Endothelial cell of umbilical vein (primary cell): ENCODE measurements around the gene SYT17. TPM values are rescaled to one million over a fixed set of nuclear protein-coding genes. Genes with fewer than 3 reads are reported as not detected.

Experiments used
- BruUV-seq: library from RNA; stranded (reverse); fragments of 400-500 nt; replicated peaks from 2 replicates; lab custom pipeline; 2021; lab: Mats Ljungman, UMichigan
- CTCF ChIA-PET: fragments of 300-600, 350-600 bp; sonication (Branson Sonifier 250); formaldehyde crosslinking; loops from one replicate; lab custom pipeline; 2021; ENCODE audit warnings: antibody characterized with exemption, inconsistent platforms; lab: Charles Lee
- POLR2A ChIA-PET: fragments of 300-600, 350-600 bp; sonication (Branson Sonifier 250); formaldehyde crosslinking; loops from one replicate; lab custom pipeline; 2021; ENCODE audit warnings: antibody characterized with exemption, inconsistent platforms; lab: Charles Lee
- DNase-seq: peaks from one replicate; pipeline ENCODE4 v3.0.0-alpha.2; 2011; ENCODE audit warnings: low read depth, low spot score
- FAIRE-seq: peaks from 2 replicates; lab custom pipeline; 2011; peaks lifted over from hg19 to GRCh38; lab: Jason Lieb, UNC
- H2AFZ ChIP-seq: 2 replicates; pipeline ENCODE4 v1.6.0; 2012; ENCODE audit warnings: low read depth, low read length, control low read depth, inconsistent platforms
- H3K27ac ChIP-seq: 2 replicates; pipeline ENCODE4 v1.5.1; 2011; ENCODE audit warnings: low read depth, mild to moderate bottlenecking, control low read depth, low read length, moderate library complexity; ENCODE audit not compliant: insufficient read depth
- H3K27me3 ChIP-seq, 2 experiments: 2 replicates each; pipeline versions ENCODE4 v1.6.0 to v1.6.1; 2011; ENCODE audit warnings: low read length in 2 of 2, mixed read lengths in 1 of 2; ENCODE audit not compliant: control insufficient read depth in 2 of 2, insufficient read depth in 2 of 2
- H3K36me3 ChIP-seq, 2 experiments: 2 replicates in 1 of 2; 3 replicates in 1 of 2; pipeline ENCODE4 v1.5.1; 2011; ENCODE audit warnings: low read length in 2 of 2, mild to moderate bottlenecking in 1 of 2, moderate library complexity in 1 of 2; ENCODE audit not compliant: control insufficient read depth in 2 of 2, insufficient read depth in 2 of 2; ENCODE audit errors: extremely low read depth in 1 of 2
- H3K4me1 ChIP-seq: 3 replicates; pipeline ENCODE4 v1.5.1; 2011; ENCODE audit warnings: mild to moderate bottlenecking, low read length; ENCODE audit not compliant: control insufficient read depth, insufficient read depth; ENCODE audit errors: extremely low read depth
- H3K4me2 ChIP-seq: 2 replicates; pipeline ENCODE4 v1.6.1; 2011; ENCODE audit warnings: low read length, control low read depth, mixed read lengths; ENCODE audit not compliant: insufficient read depth
- H3K4me3 ChIP-seq, 3 experiments: fragments of 200-600 bp in 1 of 3; sonication (generic), shearing (Covaris generic) in 1 of 3; replicated peaks in 1 of 3; 2 replicates each; pipeline ENCODE4 v1.5.1; 2011 to 2016; ENCODE audit warnings: control low read depth in 3 of 3, low read length in 3 of 3, mild to moderate bottlenecking in 2 of 3, inconsistent platforms in 1 of 3, low read depth in 1 of 3, moderate library complexity in 1 of 3; ENCODE audit not compliant: insufficient read depth in 1 of 3
- H3K79me2 ChIP-seq: 2 replicates; pipeline ENCODE4 v1.6.0; 2012; ENCODE audit warnings: low read length, inconsistent platforms; ENCODE audit not compliant: control insufficient read depth, insufficient read depth
- H3K9ac ChIP-seq: replicated peaks from 2 replicates; pipeline ENCODE3; 2011; ENCODE audit warnings: low read length, control low read depth; ENCODE audit not compliant: insufficient read depth; ENCODE audit errors: extremely low read depth
- H3K9me1 ChIP-seq: replicated peaks from 3 replicates; pipeline ENCODE4 v1.6.0; 2011; ENCODE audit warnings: mild to moderate bottlenecking, low read length; ENCODE audit not compliant: control insufficient read depth, insufficient read depth; ENCODE audit errors: extremely low read depth
- H3K9me3 ChIP-seq: replicated peaks from 2 replicates; pipeline ENCODE4 v1.5.1; 2012; ENCODE audit warnings: low read length, inconsistent platforms; ENCODE audit not compliant: control insufficient read depth, insufficient read depth
- H4K20me1 ChIP-seq: replicated peaks from 2 replicates; pipeline ENCODE3; 2011; ENCODE audit warnings: mild to moderate bottlenecking, low read length; ENCODE audit not compliant: control insufficient read depth, insufficient read depth; ENCODE audit errors: extremely low read depth
- CTCF ChIP-seq, 2 donors: IDR thresholded peaks; 1 replicate in 1 of 2; 2 replicates in 1 of 2; pipeline ENCODE4 v1.5.1; 2011; ENCODE audit warnings: low read length in 2 of 2, mild to moderate bottlenecking in 2 of 2, moderate library complexity in 2 of 2, control low read depth in 1 of 2, inconsistent platforms in 1 of 2, low read depth in 1 of 2; ENCODE audit not compliant: insufficient read depth in 1 of 2; ENCODE audit errors: extremely low read depth in 1 of 2
- EZH2 ChIP-seq: IDR thresholded peaks from 2 replicates; pipeline ENCODE4 v1.6.1; 2012; ENCODE audit warnings: borderline replicate concordance, low read depth, mild to moderate bottlenecking, moderate library complexity, low read length, inconsistent platforms; ENCODE audit not compliant: severe bottlenecking
- FOS ChIP-seq: IDR thresholded peaks from 2 replicates; pipeline ENCODE4 v1.6.1; 2011; ENCODE audit warnings: mild to moderate bottlenecking, low read length, moderate library complexity, borderline replicate concordance; ENCODE audit not compliant: insufficient read depth
- GATA2 ChIP-seq: IDR thresholded peaks from 2 replicates; pipeline ENCODE4 v1.7.0; 2011; ENCODE audit warnings: low read depth, mild to moderate bottlenecking, moderate library complexity, mixed read lengths, low read length; ENCODE audit not compliant: insufficient read length, insufficient read depth
- JUN ChIP-seq: IDR thresholded peaks from 2 replicates; pipeline ENCODE4 v1.6.1; 2011; ENCODE audit warnings: borderline replicate concordance, low read depth; ENCODE audit not compliant: insufficient read length, insufficient read depth
- MAX ChIP-seq: IDR thresholded peaks from 2 replicates; pipeline ENCODE4 v1.6.1; 2011; ENCODE audit not compliant: insufficient read depth, insufficient read length
- MYC ChIP-seq: IDR thresholded peaks from one replicate; pipeline ENCODE4 v1.6.1; 2011; ENCODE audit warnings: mild to moderate bottlenecking, low read depth, low read length
- POLR2A ChIP-seq: IDR thresholded peaks from 2 replicates; pipeline ENCODE4 v1.6.1; 2012; ENCODE audit warnings: low read depth, mild to moderate bottlenecking, control low read depth, low read length
- POLR2AphosphoS5 ChIP-seq: IDR thresholded peaks from 2 replicates; pipeline ENCODE4 v1.6.1; 2012; ENCODE audit warnings: low read depth, mild to moderate bottlenecking, control low read depth, low read length, moderate library complexity; ENCODE audit not compliant: insufficient read depth
- dilution Hi-C: fragments of 300-500 bp; cut with MboI; formaldehyde crosslinking; loops from one replicate; pipeline ENCODE4 v1.15.0; 2019; ENCODE audit warnings: low sequenced_read_pairs; ENCODE audit not compliant: extremely low pct_ligation_motif_present
- intact Hi-C: fragments of 100-400 bp; cut with micrococcal nuclease; formaldehyde crosslinking; loops from one replicate; pipeline ENCODE4 v1.10.0; 2022
- polyA plus RNA-seq, 4 experiments: library from polyadenylated mRNA; depleted of rRNA in 3 of 4; stranded (reverse) in 3 of 4; unstranded in 1 of 4; fragments of >200 nt; gene quantifications; 2 replicates each; pipeline versions ENCODE4 v1.2.1 to v1.2.3, GENCODE V29; 2011 to 2012; ENCODE audit warnings: missing spikeins in 1 of 4
- total RNA-seq: library from RNA; stranded (reverse); gene quantifications from 2 replicates; pipeline ENCODE4 v1.2.3, GENCODE V29; 2021

SYT17 gene
- total and polyA plus RNA-seq, 2 donors (not counting 3 experiments of a cell fraction or from before 2014, with no cell fraction given): 1.9 to 4.2 TPM

GRCh38 chr16:19139436-19140091, 28.5 kb upstream of the SYT17 start:
- no peak overlapping the region for H3K4me3 ChIP-seq
- DNase-seq (no peak), FAIRE-seq (no peak)
- ChIA-PET POLR2A (no interaction called here), CTCF (interaction anchor here (1.4 to 4.2 kb wide), 3 partner anchors 8 to 53 kb away, joined by 5 to 19 read pairs (median 5); no protein-coding TSS in a partner anchor)
- H3K9ac ChIP-seq: no peak overlapping the region
- no peaks in the 10 kb centered on the region for H3K9me3 ChIP-seq
- BruUV-seq: no TSS peak
- H3K27me3 ChIP-seq: peaks cover under 1 to 2% of the 10 kb centered on the region in 2 experiments
- H3K4me1 ChIP-seq: peaks cover 4% of the 10 kb centered on the region
- TF ChIP-seq EZH2 (no peak), GATA2 (no peak), FOS (no peak), CTCF (IDR thresholded peaks at IDR 0.05; ENCODE audit: extremely low read depth in 1 of 2, insufficient read depth in 1 of 2, low read depth in 1 of 2, low read length in 2 of 2) (no peak), JUN (no peak), POLR2AphosphoS5 (no peak), MAX (no peak), MYC (no peak), POLR2A (no peak)
- H3K9me1 ChIP-seq: no peaks in the 10 kb centered on the region
- no peak overlapping the region for H2AFZ ChIP-seq
- dilution Hi-C loops: no loop called here
- H3K36me3 ChIP-seq: no peaks in the 10 kb centered on the region
- intact Hi-C loops: no loop called here
- H3K4me2 ChIP-seq: no peak overlapping the region
- H4K20me1 ChIP-seq: no peaks in the 10 kb centered on the region
- no peak overlapping the region for H3K27ac ChIP-seq
- H3K79me2 ChIP-seq: no peaks in the 10 kb centered on the region
